SH-SY5Y (cell line): ENCODE measurements around the gene HMCN1.

Source experiments
- GATA2 ChIP-seq: IDR thresholded peaks from 2 replicates; pipeline ENCODE4 v1.6.1; 2011; ENCODE audit warnings: mild to moderate bottlenecking, low read depth, low read length
- GATA3 ChIP-seq: IDR thresholded peaks from 2 replicates; pipeline ENCODE4 v1.6.1; 2011; ENCODE audit warnings: low read depth, mild to moderate bottlenecking, low read length, moderate library complexity

DNA sequence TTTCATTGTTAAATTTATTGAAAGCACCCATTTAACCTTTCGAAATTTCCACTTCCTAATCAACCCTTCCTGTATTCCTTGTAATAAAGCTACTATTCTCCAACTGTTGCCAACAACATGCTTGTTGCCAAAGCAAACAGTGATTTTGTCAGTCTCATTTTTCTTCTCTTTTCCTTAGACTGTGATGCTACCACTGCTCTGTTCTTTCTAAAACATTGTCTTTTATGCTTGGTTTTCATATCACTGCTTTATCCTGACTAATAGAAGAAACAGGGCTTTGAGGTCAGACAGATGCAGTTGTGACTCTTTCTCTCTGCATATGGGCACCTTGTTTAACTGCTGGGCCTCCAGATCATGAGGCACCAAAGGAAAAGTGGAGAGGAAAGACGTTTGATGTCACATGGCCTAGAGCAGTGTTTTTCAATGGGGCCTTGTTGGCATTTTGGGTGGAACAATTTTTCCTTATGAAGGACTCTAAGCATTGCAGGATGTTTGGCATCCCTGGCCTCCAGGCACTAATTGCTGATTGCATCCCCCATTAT lies 56.1 kb downstream of the HMCN1 start:
- TF ChIP-seq GATA2: no peak
- no peak for TF ChIP-seq GATA3
